Adrenal gland (tissue), 12 donors: ENCODE results near the gene CBLC. TPM values are rescaled to one million over a fixed set of nuclear protein-coding genes. Genes with fewer than 3 reads are reported as not detected.

Experiments
- DNase-seq, 7 donors: peaks; one replicate each; pipeline ENCODE4 v3.0.0-alpha.2; 2019 to 2020
- H3K27ac ChIP-seq, 5 donors: fragments of 200-600 bp; sonication (generic) in 4 of 5; 1 replicate in 3 of 5; 2 replicates in 2 of 5; pipeline versions ENCODE4 v1.5.1 to v1.8.0; 2016 to 2020; ENCODE audit warnings: mild to moderate bottlenecking in 1 of 5
- H3K27me3 ChIP-seq: fragments of 200-600 bp; 2 replicates; pipeline ENCODE4 v1.8.0; 2021
- H3K36me3 ChIP-seq, 2 donors: fragments of 200-600 bp; replicated peaks in 1 of 2; 1 replicate in 1 of 2; 2 replicates in 1 of 2; pipeline versions ENCODE4 v1.5.1 to v1.8.0; 2018 to 2022
- H3K4me1 ChIP-seq, 2 donors: fragments of 200-600 bp; replicated peaks in 1 of 2; 1 replicate in 1 of 2; 2 replicates in 1 of 2; pipeline versions ENCODE4 v1.5.1 to v1.8.0; 2018 to 2021
- H3K4me3 ChIP-seq, 4 donors: fragments of 200-600 bp; sonication (generic) in 3 of 4; one replicate each; pipeline ENCODE4 v1.5.1; 2016 to 2018
- H3K9me3 ChIP-seq, 3 donors: fragments of 200-600 bp; sonication (generic) in 1 of 3; replicated peaks in 1 of 3; 1 replicate in 2 of 3; 2 replicates in 1 of 3; pipeline versions ENCODE4 v1.5.1 to v1.8.0; 2016 to 2021
- POLR2A ChIP-seq, 2 donors: fragments of 450-650 bp; IDR thresholded peaks; one replicate each; pipeline ENCODE4 v1.6.1; 2017; ENCODE audit warnings: antibody characterized with exemption in 2 of 2, mild to moderate bottlenecking in 2 of 2, moderate library complexity in 1 of 2
- WGBS, 4 donors: extraction: QIAGEN DNeasy Blood & Tissue Kit in 2 of 4; methylation state at CpG; one replicate each; pipeline versions ENCODE4 v1.1.5 to v1.1.7; 2013 to 2017; 5-methylcytosine and 5-hydroxymethylcytosine counted together
- intact Hi-C, 2 donors: fragments of 100-400 bp; cut with DNase I; formaldehyde crosslinking; loops; one replicate each; pipeline versions ENCODE4 v1.14.1 to v1.15.0; 2022 to 2023
- polyA plus RNA-seq, 3 donors: library from polyadenylated mRNA; stranded (reverse); fragments of 200-250 nt in 2 of 3; fragments of 350-450 nt in 1 of 3; fragmentation: Illumina TruSeq in 1 of 3; extraction: RNeasy Lipid Tissue Mini Kit (QIAGEN cat#74804) in 1 of 3; gene quantifications; one replicate each; pipeline ENCODE4 v1.2.3, GENCODE V29; 2013 to 2014
- total RNA-seq, 9 donors: library from RNA; depleted of rRNA in 4 of 9; stranded (reverse); fragments of >200 nt in 4 of 9; fragments of 120-200 nt in 1 of 9; fragmentation: NEBNext Ultra II Directional in 1 of 9; extraction: Animal tissue kit (Norgen Biotek cat#: 25700) in 1 of 9; gene quantifications; one replicate each; pipeline versions ENCODE4 v1.1.0 to v1.2.4, GENCODE V29; 2013 to 2023
- TF ChIP-seq, protein P1 (sequence below), 6 experiments: fragments of 450-650 bp in 4 of 6; fragments of 200-600 bp in 2 of 6; sonication (generic) in 1 of 6; IDR thresholded peaks; 1 replicate in 5 of 6; 2 replicates in 1 of 6; pipeline versions ENCODE4 v1.5.1 to v1.8.0; 2016 to 2021; ENCODE audit warnings: antibody characterized with exemption in 6 of 6, mild to moderate bottlenecking in 2 of 6, moderate library complexity in 1 of 6
- donor health status: healthy with polysubstance abuse.
- donor health status: Bipolar disorder and iron deficiency.
- donor health status: DM: yes; HTN: yes; CAD: no.
- donor health status: DM: no; HTN: no; CAD: no.
- donor health status: DM: no; HTN: no; CAD: no.
- donor health status: DM: yes; HTN: yes; CAD: no.

CBLC gene
- total and polyA plus RNA-seq, 12 donors: 0.13 to 0.14 TPM; not detected in 10

DNA sequence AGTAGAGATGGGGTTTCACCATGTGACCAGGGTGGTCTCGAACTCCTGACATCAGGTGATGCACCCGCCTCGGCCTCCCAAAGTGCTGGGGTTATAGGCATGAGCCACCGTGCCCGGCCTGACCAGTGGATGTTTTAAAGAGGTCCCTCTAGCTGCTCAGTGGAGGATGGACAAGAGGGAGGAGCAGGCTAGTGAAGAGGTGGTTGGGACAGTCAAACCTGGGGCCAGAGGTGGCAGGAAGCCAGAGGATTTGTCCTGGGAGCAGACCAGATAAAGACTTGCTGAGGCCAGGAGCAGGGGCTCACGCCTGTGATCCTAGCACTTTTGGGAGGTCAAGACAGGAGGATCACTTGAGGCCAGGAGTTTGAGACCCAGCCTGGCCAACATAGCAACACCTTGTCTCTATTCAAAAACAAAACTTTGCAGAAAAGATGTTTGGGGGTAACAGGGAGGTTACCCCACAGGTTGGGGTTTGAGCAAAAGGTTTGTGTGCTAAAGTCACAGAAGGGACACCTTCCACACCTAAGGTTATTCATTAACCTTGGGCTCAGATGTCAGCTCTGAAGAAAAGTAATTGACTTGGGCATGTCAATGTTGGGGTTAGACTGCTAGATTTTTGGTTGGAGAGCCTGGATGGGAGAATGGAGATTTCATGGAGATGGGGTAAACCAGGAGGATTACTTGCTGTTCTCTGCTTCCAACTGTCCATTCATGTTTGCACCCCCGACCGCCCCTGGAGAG, 40.2 kb downstream of the CBLC start:
- no peaks in the 10 kb centered on the region for H3K9me3 ChIP-seq
- no peak for TF ChIP-seq POLR2A (IDR thresholded peaks at IDR 0.05)
- TF ChIP-seq, protein P1, sequence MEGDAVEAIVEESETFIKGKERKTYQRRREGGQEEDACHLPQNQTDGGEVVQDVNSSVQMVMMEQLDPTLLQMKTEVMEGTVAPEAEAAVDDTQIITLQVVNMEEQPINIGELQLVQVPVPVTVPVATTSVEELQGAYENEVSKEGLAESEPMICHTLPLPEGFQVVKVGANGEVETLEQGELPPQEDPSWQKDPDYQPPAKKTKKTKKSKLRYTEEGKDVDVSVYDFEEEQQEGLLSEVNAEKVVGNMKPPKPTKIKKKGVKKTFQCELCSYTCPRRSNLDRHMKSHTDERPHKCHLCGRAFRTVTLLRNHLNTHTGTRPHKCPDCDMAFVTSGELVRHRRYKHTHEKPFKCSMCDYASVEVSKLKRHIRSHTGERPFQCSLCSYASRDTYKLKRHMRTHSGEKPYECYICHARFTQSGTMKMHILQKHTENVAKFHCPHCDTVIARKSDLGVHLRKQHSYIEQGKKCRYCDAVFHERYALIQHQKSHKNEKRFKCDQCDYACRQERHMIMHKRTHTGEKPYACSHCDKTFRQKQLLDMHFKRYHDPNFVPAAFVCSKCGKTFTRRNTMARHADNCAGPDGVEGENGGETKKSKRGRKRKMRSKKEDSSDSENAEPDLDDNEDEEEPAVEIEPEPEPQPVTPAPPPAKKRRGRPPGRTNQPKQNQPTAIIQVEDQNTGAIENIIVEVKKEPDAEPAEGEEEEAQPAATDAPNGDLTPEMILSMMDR (IDR thresholded peaks at IDR 0.05): no peak
- intact Hi-C loops: no loop called here
- peaks cover 0 to 4% of the 10 kb centered on the region in 2 donors for H3K36me3 ChIP-seq
- H3K27ac ChIP-seq: no peak overlapping the region
- H3K27me3 ChIP-seq: no peaks in the 10 kb centered on the region
- H3K4me3 ChIP-seq: no peak overlapping the region
- WGBS, 4 donors: 88 to 95% (median 94%) methylated on average over 8 of the region's 8 CpGs
- DNase-seq: no peak
- peaks cover 7% of the 10 kb centered on the region in 2 donors for H3K4me1 ChIP-seq

DNA sequence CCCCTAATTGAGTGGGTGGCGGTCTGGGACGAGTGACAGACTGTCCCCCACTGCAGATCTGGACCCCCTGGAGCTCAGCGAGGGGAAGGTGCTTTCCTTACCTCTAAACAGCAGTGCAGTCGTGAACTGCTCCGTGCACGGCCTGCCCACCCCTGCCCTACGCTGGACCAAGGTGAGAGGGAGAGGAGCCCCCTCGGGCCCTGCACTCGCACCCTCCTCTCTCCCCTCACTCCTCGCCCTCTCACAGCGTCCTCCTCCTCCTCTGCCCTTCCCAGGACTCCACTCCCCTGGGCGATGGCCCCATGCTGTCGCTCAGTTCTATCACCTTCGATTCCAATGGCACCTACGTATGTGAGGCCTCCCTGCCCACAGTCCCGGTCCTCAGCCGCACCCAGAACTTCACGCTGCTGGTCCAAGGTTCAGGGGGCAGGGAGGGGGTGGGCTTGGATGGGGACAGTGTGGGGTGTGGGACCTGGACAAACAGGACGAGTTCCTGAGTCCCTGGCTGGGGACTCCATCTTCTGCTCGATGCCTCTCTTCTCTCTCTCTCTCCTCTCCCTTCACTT, 40.9 kb downstream of the CBLC start:
- Histone ChIP-seq H3K27ac (no peak overlapping the region), H3K36me3 (peaks cover 0 to 4% of the 10 kb centered on the region in 2 donors), H3K9me3 (no peaks in the 10 kb centered on the region), H3K4me3 (no peak overlapping the region), H3K4me1 (peaks cover 7% of the 10 kb centered on the region in 2 donors), H3K27me3 (no peaks in the 10 kb centered on the region)
- intact Hi-C loops: no loop called here
- TF ChIP-seq, protein P1 (IDR thresholded peaks at IDR 0.05): no peak
- no peak for TF ChIP-seq POLR2A (IDR thresholded peaks at IDR 0.05)
- DNase-seq: no peak
- WGBS, 4 donors: 93 to 99% (median 93%) methylated on average over 11 to 20 of the region's 20 CpGs

DNA sequence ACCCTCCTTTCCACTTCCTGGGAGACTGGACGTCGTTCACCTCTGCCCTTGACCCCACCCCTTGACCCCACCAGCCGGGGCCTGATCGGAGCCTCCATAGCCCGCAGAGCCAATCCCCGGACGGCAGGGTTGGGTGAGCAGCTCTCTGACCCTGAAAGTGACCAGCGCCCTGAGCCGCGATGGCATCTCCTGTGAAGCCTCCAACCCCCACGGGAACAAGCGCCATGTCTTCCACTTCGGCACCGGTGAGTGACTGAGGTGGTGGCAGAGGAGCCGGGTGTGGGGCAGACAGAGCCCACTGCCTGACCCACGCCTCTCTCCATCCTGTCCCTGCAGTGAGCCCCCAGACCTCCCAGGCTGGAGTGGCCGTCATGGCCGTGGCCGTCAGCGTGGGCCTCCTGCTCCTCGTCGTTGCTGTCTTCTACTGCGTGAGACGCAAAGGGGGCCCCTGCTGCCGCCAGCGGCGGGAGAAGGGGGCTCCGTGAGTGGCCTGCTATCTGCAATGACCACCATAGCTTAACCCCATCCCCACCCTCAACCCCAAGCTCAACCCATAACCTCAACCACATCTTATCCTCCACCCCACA, 41.6 kb downstream of the CBLC start:
- H3K36me3 ChIP-seq: no peaks in the 10 kb centered on the region
- TF ChIP-seq, protein P1 (IDR thresholded peaks at IDR 0.05): no peak
- TF ChIP-seq POLR2A (IDR thresholded peaks at IDR 0.05): no peak
- intact Hi-C loops: no loop called here
- 89 to 95% (median 91%) methylated on average over 16 to 28 of the region's 28 CpGs for WGBS, 4 donors
- H3K27me3 ChIP-seq: no peaks in the 10 kb centered on the region
- peaks cover 7% of the 10 kb centered on the region in 2 donors for H3K4me1 ChIP-seq
- no peak overlapping the region for H3K4me3 ChIP-seq
- no peaks in the 10 kb centered on the region for H3K9me3 ChIP-seq
- DNase-seq: no peak
- no peak overlapping the region for H3K27ac ChIP-seq
